IMR-90 (cell line): ENCODE data around the gene EPS8. TPM values are rescaled to one million over a fixed set of nuclear protein-coding genes. Genes with fewer than 3 reads are reported as not detected.

Source experiments
- ATAC-seq: fragments of 200-7000 bp; cut with Tn5 transposase; 2 replicates; pipeline ENCODE4 v1.9.1; 2020; ENCODE audit warnings: low read depth, mild to moderate bottlenecking, moderate library complexity
- BruUV-seq: library from RNA; stranded (reverse); fragments of 400-500 nt; replicated peaks from 2 replicates; lab custom pipeline; 2021; lab: Mats Ljungman, UMichigan
- CTCF ChIA-PET: fragments of 300-600 bp; formaldehyde crosslinking; extraction: SDS; loops from one replicate; lab custom pipeline; 2021; ENCODE audit warnings: antibody characterized with exemption; lab: Yijun Ruan, JAX
- POLR2A ChIA-PET: fragments of 300-600 bp; sonication (Branson Sonifier 250); formaldehyde crosslinking; loops from one replicate; lab custom pipeline; 2022; ENCODE audit warnings: antibody characterized with exemption; ENCODE audit not compliant: unreplicated experiment; lab: Charles Lee
- DNase-seq: peaks from one replicate; pipeline ENCODE4 v3.0.0; 2013
- H2AFZ ChIP-seq: replicated peaks from 2 replicates; pipeline ENCODE3; 2013; ENCODE audit warnings: low read length, mild to moderate bottlenecking; ENCODE audit not compliant: poor library complexity
- H2AK5ac ChIP-seq: 2 replicates; pipeline ENCODE4 v1.6.1; 2013; ENCODE audit warnings: low read depth, low read length, inconsistent platforms
- H2AK9ac ChIP-seq: replicated peaks from 2 replicates; pipeline ENCODE3; 2013; ENCODE audit warnings: mild to moderate bottlenecking, low read depth, low read length, moderate library complexity; ENCODE audit not compliant: poor library complexity
- H2BK120ac ChIP-seq: 2 replicates; pipeline ENCODE4 v1.6.1; 2013; ENCODE audit warnings: low read depth, low read length, inconsistent platforms
- H2BK15ac ChIP-seq: 3 replicates; pipeline ENCODE4 v1.6.1; 2013; ENCODE audit warnings: low read depth, low read length, inconsistent platforms
- H2BK20ac ChIP-seq: 2 replicates; pipeline ENCODE4 v1.6.1; 2013; ENCODE audit warnings: low read depth, mild to moderate bottlenecking, inconsistent platforms, low read length, moderate library complexity
- H2BK5ac ChIP-seq: 2 replicates; pipeline ENCODE4 v1.6.1; 2013; ENCODE audit warnings: mild to moderate bottlenecking, low read depth, low read length, inconsistent platforms; ENCODE audit not compliant: poor library complexity, severe bottlenecking
- H3K14ac ChIP-seq: replicated peaks from 2 replicates; pipeline ENCODE4 v1.6.1; 2013; ENCODE audit warnings: low read depth, low read length, inconsistent platforms
- H3K18ac ChIP-seq: 2 replicates; pipeline ENCODE4 v1.6.1; 2013; ENCODE audit warnings: low read depth, low read length, control low read depth
- H3K23ac ChIP-seq: 2 replicates; pipeline ENCODE4 v1.6.1; 2013; ENCODE audit warnings: low read depth, low read length, inconsistent platforms
- H3K27ac ChIP-seq: 2 replicates; pipeline ENCODE4 v1.5.1; 2013; ENCODE audit warnings: mild to moderate bottlenecking, control low read depth, low read length; ENCODE audit not compliant: insufficient read depth
- H3K27me3 ChIP-seq: 2 replicates; pipeline ENCODE4 v1.6.1; 2013; ENCODE audit warnings: low read length; ENCODE audit not compliant: control insufficient read depth, insufficient read depth
- H3K36me3 ChIP-seq: 2 replicates; pipeline ENCODE4 v1.6.1; 2013; ENCODE audit warnings: low read length, mixed read lengths; ENCODE audit not compliant: control insufficient read depth, insufficient read depth
- H3K4ac ChIP-seq: 2 replicates; pipeline ENCODE4 v1.6.1; 2013; ENCODE audit warnings: low read depth, low read length, inconsistent platforms
- H3K4me1 ChIP-seq: 2 replicates; pipeline ENCODE4 v1.6.1; 2013; ENCODE audit warnings: low read length, mixed read lengths; ENCODE audit not compliant: control insufficient read depth, insufficient read depth
- H3K4me2 ChIP-seq: 2 replicates; pipeline ENCODE4 v1.6.1; 2013; ENCODE audit warnings: low read depth, mild to moderate bottlenecking, control low read depth, low read length, moderate library complexity
- H3K4me3 ChIP-seq: 2 replicates; pipeline ENCODE4 v1.5.1; 2013; ENCODE audit warnings: low read depth, mild to moderate bottlenecking, control low read depth, low read length, moderate library complexity; ENCODE audit not compliant: insufficient read depth
- H3K56ac ChIP-seq: 2 replicates; pipeline ENCODE4 v1.6.1; 2013; ENCODE audit warnings: low read length, inconsistent platforms; ENCODE audit not compliant: insufficient read depth; ENCODE audit errors: extremely low read depth
- H3K79me1 ChIP-seq, 2 experiments: 2 replicates each; pipeline ENCODE4 v1.6.1; 2013; ENCODE audit warnings: low read length in 2 of 2, inconsistent platforms in 1 of 2, low read depth in 1 of 2
- H3K9ac ChIP-seq: 2 replicates; pipeline ENCODE4 v1.6.1; 2013; ENCODE audit warnings: low read depth, low read length, control low read depth
- H3K9me1 ChIP-seq: 2 replicates; pipeline ENCODE4 v1.6.1; 2013; ENCODE audit warnings: low read length, inconsistent platforms; ENCODE audit not compliant: insufficient read depth
- H3K9me3 ChIP-seq: 2 replicates; pipeline ENCODE4 v1.6.1; 2013; ENCODE audit warnings: low read length; ENCODE audit not compliant: control insufficient read depth, insufficient read depth
- H4K20me1 ChIP-seq: 2 replicates; pipeline ENCODE4 v1.6.1; 2013; ENCODE audit warnings: low read length, inconsistent platforms; ENCODE audit not compliant: insufficient read depth
- H4K5ac ChIP-seq: 2 replicates; pipeline ENCODE4 v1.6.1; 2013; ENCODE audit warnings: mild to moderate bottlenecking, low read depth, low read length, control low read depth
- H4K8ac ChIP-seq, 2 experiments: 2 replicates each; pipeline ENCODE4 v1.6.1; 2013; ENCODE audit warnings: low read depth in 2 of 2, low read length in 2 of 2, control low read depth in 1 of 2, inconsistent platforms in 1 of 2
- H4K91ac ChIP-seq: 2 replicates; pipeline ENCODE4 v1.6.1; 2013; ENCODE audit warnings: low read depth, low read length, inconsistent platforms; ENCODE audit not compliant: insufficient read depth
- RCOR1 ChIP-seq: IDR thresholded peaks from 2 replicates; pipeline ENCODE4 v1.6.1; 2012; ENCODE audit warnings: mild to moderate bottlenecking, low read length, improper control_type of control experiment; ENCODE audit not compliant: insufficient replicate concordance
- USF2 ChIP-seq: fragments of 150-350 bp; IDR thresholded peaks from 2 replicates; pipeline ENCODE4 v1.6.1; 2017; ENCODE audit warnings: mild to moderate bottlenecking, antibody characterized with exemption, low read length, low read depth
- WGBS, 2 experiments: methylation state at CpG; one replicate each; pipeline versions ENCODE4 v1.1.5 to v1.1.7; 2013; ENCODE audit warnings: missing lambda C conversion rate in 2 of 2; ENCODE audit not compliant: insufficient read length in 1 of 2; ENCODE audit errors: extremely low coverage in 2 of 2; 5-methylcytosine and 5-hydroxymethylcytosine counted together
- dilution Hi-C: fragments of 300-500 bp; cut with HindIII; formaldehyde crosslinking; loops from one replicate; pipeline ENCODE4 v1.14.3; 2018; ENCODE audit warnings: low sequenced_read_pairs; ENCODE audit not compliant: unreplicated experiment
- in situ Hi-C: fragments of 300-500 bp; cut with MboI; formaldehyde crosslinking; loops from 3 replicates; pipeline ENCODE4 v1.14.3; 2019; ENCODE audit warnings: low sequenced_read_pairs, inconsistent platforms, mixed read lengths
- intact Hi-C: fragments of 100-400 bp; cut with micrococcal nuclease; formaldehyde crosslinking; loops from 2 replicates; pipeline ENCODE4 v1.10.0; 2022
- polyA plus RNA-seq, 3 experiments: library from polyadenylated mRNA; depleted of rRNA; stranded (reverse); fragments of >200 nt; gene quantifications; 2 replicates each; pipeline ENCODE4 v1.2.3, GENCODE V29; 2012; ENCODE audit warnings: low replicate concordance in 1 of 3
- total RNA-seq: library from RNA; depleted of rRNA; stranded (reverse); fragments of >200 nt; gene quantifications from 2 replicates; pipeline ENCODE4 v1.2.3, GENCODE V29; 2012

Gene EPS8
- total and polyA plus RNA-seq, 2 of the 4 experiments (the other 2 are of a cell fraction) = 45.1 to 104 TPM

DNA sequence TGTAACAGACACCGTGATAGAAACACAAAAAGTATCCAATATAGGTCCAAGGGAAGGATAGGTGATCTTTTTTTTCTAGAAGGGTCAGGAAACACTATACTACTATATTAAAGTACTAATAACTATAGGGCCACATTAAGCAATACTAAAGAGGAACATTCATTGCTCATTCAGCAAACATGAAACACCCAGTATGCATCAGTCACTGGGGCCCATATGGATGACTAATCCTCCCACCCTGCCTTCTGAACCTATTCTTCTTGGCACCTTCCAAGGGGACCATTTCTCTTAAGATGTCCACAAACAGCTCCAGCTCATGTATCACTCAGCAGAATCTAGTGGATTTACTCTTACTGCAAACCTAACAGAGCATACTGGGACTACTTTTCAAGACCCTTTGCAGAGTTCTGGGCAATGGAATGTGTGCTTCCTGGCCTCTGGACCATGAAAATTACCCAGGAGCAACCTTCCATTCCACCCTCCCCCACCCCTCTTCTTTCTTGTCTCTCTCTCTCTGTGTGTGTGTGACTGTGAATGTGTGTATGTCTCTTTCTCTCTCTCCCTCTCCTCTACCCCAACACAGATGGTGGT is 187.9 kb downstream of the EPS8 start (continued):
- TF ChIP-seq RCOR1 = no peak

GRCh38 chr12:15600223-15600935 is 188.8 kb downstream of the EPS8 start:
- Histone ChIP-seq H2BK20ac (peak overlapping the region; percentile 66; the same call in 1 of the 2 replicates), H3K4me1 (peaks cover 8% of the 10 kb centered on the region), H3K14ac (no peak overlapping the region), H2BK120ac (no peak overlapping the region; the same call in 1 of the 2 replicates), H4K5ac (no peak overlapping the region), H2AK9ac (no peak overlapping the region), H3K9me3 (no peaks in the 10 kb centered on the region), H3K56ac (no peak overlapping the region), H3K23ac (no peak overlapping the region), H3K27me3 (no peaks in the 10 kb centered on the region), H4K91ac (no peak overlapping the region), H3K18ac (no peak overlapping the region), H3K4ac (no peak overlapping the region), H3K9ac (no peak overlapping the region), H4K20me1 (no peaks in the 10 kb centered on the region), H3K9me1 (peaks cover 4% of the 10 kb centered on the region), H3K79me1 (no peaks in the 10 kb centered on the region), H2BK5ac (no peak overlapping the region), H2AFZ (no peak overlapping the region), H3K36me3 (no peaks in the 10 kb centered on the region), H4K8ac (no peak overlapping the region), H3K27ac (no peak overlapping the region), H2BK15ac (no peak overlapping the region), H3K4me3 (no peak overlapping the region), H3K4me2 (no peak overlapping the region), H2AK5ac (peak overlapping the region; percentile 67)
- CTCF ChIA-PET = no interaction called here
- no peak for DNase-seq
- no TSS peak for BruUV-seq
- intact Hi-C loops (no loop called here), dilution Hi-C loops (loop anchor here (25.0 kb wide), 1 partner anchor 237 kb away; no protein-coding TSS in a partner anchor), in situ Hi-C loops (no loop called here)
- no peak for ATAC-seq
- POLR2A ChIA-PET = no interaction called here
- no CpG with 5 or more reads among the region's 7 CpGs for WGBS, 2 experiments
- no peak for TF ChIP-seq USF2
